HepG2 (cell line): Measurements from ENCODE around the gene PIEZO1. TPM values are rescaled to one million over a fixed set of nuclear protein-coding genes. Genes with fewer than 3 reads are reported as not detected.
A peak's percentile ranks its signal among the peaks of the same experiment; 100 is the strongest.

Experiments
- KAT7 ChIP-seq: IDR thresholded peaks from 2 replicates; pipeline ENCODE4 v1.6.1; 2018; ENCODE audit warnings: borderline replicate concordance, missing compliant biosample characterization
- MEIS2 ChIP-seq: sonication (generic); formaldehyde crosslinking; IDR thresholded peaks from 2 replicates; pipeline ENCODE4 v1.9.0; 2021; ENCODE audit warnings: mild to moderate bottlenecking, missing genetic modification reagents
- ZFY ChIP-seq: sonication (generic); formaldehyde crosslinking; IDR thresholded peaks from 2 replicates; pipeline ENCODE4 v1.4.0; 2020; ENCODE audit warnings: missing genetic modification reagents
- ZNF776 ChIP-seq: sonication (generic); formaldehyde crosslinking; IDR thresholded peaks from 2 replicates; pipeline ENCODE4 v1.4.0; 2020; ENCODE audit warnings: mild to moderate bottlenecking, missing genetic modification reagents
- polyA plus RNA-seq, 8 experiments: library from polyadenylated mRNA; depleted of rRNA in 3 of 8; stranded (reverse) in 7 of 8; unstranded in 1 of 8; fragments of >200 nt; fragmentation: Illumina TruSeq in 4 of 8; extraction: Trizol in 4 of 8; gene quantifications; 2 replicates each; pipeline versions ENCODE4 v1.2.1 to v1.2.3, GENCODE V29; 2011 to 2016; ENCODE audit warnings: low read depth in 4 of 8, missing spikeins in 1 of 8, mixed read lengths in 1 of 8; ENCODE audit not compliant: insufficient read depth in 1 of 8
- total RNA-seq, 5 experiments: library from RNA; depleted of rRNA; stranded (reverse); fragments of >200 nt; fragmentation: Illumina TruSeq; extraction: Trizol; gene quantifications; 2 replicates each; pipeline ENCODE4 v1.2.3, GENCODE V29; 2016; ENCODE audit warnings: low read depth in 1 of 5
- TF ChIP-seq, protein P1 (sequence below): sonication (generic); formaldehyde crosslinking; IDR thresholded peaks from 2 replicates; pipeline ENCODE4 v1.5.0; 2020; ENCODE audit warnings: mild to moderate bottlenecking, missing genetic modification reagents, borderline replicate concordance
- TF ChIP-seq, protein P2 (sequence below): IDR thresholded peaks from 2 replicates; pipeline ENCODE4 v1.6.1; 2012; ENCODE audit warnings: low read length, improper control_type of control experiment

The PIEZO1 gene
- total and polyA plus RNA-seq, 2 of the 13 experiments (the other 11 are each of a cell fraction or from before 2014, with no cell fraction given), result 67.9 to 85.0 TPM

DNA sequence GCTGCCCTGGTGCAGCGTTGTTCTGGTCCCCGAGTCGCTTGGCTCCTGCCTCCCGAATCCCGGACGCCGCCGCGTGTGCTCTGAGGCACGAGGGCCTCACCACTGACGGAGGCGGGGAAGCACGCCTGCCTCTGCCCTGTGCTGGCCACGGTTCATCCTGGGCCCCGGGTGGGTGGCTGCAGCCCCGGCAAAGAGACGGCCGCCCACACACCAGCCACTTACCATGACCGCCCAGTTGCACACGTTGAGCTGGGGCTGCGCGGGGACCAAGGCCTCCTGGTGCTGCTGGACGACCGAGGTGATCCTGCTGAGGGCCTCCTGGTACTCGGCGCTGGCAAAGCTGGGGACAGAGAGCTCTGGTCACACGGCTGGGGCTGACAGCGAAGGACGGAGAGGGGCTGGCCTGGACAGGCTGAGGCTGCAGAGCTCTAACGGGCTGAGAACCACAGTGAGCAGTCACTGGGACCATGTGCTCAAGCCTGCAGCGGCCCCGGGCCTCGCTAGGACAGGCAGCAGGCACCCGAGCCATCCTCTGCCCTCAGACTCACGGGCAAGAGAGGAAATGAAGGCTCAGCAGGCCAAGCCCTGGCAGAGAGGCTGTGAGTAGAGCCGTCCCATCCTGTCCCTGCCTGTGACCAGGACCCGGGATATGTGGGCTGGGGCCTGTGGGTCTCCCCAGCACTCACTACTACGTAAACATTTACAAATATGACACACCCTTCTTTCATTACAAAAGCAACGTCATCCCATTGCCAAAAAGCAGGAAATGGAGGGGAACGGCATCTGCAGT, 33.0 kb upstream of the PIEZO1 start (continued):
- no peak for TF ChIP-seq MEIS2
- TF ChIP-seq ZFY, result peak; percentile 30; the same call in 1 of the 2 replicates
- TF ChIP-seq, protein P1, sequence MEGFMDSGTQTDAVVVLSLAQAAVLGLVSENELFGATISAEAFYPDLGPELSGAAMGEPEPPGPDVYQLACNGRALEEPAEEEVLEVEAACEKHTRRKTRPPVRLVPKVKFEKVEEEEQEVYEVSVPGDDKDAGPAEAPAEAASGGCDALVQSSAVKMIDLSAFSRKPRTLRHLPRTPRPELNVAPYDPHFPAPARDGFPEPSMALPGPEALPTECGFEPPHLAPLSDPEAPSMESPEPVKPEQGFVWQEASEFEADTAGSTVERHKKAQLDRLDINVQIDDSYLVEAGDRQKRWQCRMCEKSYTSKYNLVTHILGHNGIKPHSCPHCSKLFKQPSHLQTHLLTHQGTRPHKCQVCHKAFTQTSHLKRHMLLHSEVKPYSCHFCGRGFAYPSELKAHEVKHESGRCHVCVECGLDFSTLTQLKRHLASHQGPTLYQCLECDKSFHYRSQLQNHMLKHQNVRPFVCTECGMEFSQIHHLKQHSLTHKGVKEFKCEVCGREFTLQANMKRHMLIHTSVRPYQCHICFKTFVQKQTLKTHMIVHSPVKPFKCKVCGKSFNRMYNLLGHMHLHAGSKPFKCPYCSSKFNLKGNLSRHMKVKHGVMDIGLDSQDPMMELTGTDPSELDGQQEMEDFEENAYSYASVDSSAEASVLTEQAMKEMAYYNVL (CRISPR knock-in tag), result 0 out of 2 replicates have a peak, but pooled peaks have one; percentile 43
- no peak for TF ChIP-seq KAT7 (CRISPR knock-in tag)
- TF ChIP-seq, protein P2, sequence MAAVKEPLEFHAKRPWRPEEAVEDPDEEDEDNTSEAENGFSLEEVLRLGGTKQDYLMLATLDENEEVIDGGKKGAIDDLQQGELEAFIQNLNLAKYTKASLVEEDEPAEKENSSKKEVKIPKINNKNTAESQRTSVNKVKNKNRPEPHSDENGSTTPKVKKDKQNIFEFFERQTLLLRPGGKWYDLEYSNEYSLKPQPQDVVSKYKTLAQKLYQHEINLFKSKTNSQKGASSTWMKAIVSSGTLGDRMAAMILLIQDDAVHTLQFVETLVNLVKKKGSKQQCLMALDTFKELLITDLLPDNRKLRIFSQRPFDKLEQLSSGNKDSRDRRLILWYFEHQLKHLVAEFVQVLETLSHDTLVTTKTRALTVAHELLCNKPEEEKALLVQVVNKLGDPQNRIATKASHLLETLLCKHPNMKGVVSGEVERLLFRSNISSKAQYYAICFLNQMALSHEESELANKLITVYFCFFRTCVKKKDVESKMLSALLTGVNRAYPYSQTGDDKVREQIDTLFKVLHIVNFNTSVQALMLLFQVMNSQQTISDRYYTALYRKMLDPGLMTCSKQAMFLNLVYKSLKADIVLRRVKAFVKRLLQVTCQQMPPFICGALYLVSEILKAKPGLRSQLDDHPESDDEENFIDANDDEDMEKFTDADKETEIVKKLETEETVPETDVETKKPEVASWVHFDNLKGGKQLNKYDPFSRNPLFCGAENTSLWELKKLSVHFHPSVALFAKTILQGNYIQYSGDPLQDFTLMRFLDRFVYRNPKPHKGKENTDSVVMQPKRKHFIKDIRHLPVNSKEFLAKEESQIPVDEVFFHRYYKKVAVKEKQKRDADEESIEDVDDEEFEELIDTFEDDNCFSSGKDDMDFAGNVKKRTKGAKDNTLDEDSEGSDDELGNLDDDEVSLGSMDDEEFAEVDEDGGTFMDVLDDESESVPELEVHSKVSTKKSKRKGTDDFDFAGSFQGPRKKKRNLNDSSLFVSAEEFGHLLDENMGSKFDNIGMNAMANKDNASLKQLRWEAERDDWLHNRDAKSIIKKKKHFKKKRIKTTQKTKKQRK, result no peak
- TF ChIP-seq ZNF776, result peak; percentile 55; the same call in 1 of the 2 replicates
